GM18498 (cell line): ENCODE data around the gene LIPC.

ENCODE experiments used
- ATAC-seq: cut with Tn5 transposase; IDR thresholded peaks from one replicate; pipeline ENCODE4 v1.9.1; 2021; ENCODE audit warnings: mild to moderate bottlenecking, moderate library complexity; ENCODE audit not compliant: unreplicated experiment

The LIPC gene

DNA sequence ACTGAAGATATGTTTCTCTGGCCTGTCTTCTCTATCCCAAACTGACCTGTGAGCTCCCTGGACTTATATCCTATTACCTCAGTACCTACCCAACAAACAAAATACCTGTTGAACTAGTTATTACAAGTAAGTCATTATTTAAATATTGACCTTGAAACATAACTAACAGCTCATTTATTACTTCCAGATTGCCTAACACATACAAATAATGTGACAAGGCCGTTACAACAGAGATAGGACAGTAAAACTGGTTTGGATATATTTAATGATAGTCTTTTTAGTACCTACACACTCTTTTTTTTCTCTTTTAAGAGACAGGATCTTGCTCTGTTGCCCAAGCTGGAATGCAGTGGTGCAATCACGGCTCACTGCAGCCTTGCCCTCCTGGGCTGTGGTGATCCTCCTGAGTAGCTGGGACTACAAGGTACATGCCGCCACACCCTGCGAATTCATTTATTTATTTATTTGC lies 172.7 kb downstream of the LIPC start:
- no peak for ATAC-seq

DNA sequence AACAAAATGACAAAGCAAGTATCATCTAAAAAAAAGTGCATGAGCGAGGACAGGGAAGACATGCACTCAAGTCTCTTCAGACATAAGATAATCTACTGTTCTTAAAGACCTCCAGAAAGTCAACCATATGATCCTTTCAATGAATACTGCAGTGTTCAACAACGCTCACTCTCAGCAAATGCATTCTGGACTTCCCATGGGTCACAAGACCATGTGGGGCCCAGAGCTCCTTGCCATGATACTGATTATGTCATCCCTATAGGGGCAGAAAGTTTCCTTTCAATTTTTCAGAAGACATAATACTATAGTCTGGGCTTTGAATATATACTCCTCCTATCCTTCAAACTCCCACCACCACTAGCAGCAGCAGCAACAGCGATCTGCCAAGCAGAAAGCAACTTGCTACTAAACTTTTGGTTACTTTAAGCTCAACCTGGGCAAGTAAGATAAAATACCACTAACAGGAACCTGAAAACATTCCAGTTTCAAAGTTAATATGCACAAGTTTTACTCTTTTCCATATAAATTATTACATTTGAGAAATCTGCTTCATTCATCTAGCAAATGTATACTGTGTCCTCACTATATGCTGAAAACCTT lies 174.2 kb downstream of the LIPC start:
- ATAC-seq = no peak

DNA sequence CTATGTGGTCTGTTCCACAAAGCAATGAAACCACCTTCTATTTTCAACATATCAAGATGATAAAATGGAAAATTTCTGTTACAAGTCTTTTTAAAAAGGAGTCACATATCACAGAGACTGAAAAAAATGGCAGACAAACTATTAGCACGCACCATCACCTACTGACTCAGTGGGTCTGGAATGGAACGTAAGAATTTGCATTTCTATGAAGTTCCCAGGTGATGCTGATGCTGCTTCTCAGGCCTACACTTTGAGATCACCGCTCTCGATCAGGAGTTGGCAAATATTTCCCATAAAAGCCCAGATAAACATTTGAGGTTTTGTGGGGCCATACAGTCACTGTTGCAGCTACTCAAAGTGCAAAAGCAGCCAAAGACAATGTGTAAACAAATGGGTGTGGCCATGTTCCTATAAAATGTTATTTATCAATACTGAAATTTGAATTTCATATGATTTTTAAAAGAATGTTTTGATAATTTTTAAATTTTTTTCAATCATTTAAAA lies 174.8 kb downstream of the LIPC start:
- no peak for ATAC-seq

DNA sequence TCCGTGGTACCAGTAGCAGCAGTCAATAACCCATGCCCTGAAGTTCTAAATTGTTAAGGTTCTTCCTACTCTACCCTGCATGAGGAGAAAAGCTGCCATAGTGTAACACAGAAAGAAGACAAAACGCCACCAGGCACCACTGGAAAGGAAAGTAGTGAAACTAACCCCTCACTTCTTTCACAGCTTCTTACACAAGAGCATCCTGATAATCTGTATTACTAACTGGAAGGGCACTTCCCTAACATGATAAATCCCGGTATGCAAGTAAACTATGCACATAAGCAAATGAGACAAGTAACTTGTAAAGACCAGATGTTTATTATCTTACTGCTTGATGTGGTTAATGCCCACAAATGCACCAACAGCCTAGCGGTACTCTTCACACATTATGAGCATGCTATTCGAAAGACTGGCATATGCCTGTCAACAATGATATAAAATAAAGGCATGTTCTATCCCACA lies 176.4 kb downstream of the LIPC start:
- no peak for ATAC-seq

DNA sequence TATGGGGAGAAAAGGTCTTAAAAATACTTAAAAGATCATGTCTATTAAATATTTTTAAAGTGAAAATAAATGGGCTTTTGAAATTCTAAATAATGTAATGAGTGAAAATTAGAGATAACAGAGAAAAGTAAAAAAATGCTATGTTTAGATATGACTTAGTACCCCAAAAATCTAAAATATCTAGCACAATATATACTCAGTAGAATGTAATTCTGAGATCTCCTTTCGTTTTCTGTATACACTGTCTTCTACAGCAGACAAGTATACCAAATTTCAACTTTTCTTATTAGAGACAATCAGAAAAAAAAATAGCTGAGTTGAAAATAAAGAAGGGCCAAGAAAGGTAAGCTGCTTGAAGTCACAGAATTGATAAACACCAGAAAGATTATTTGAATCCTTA lies 176.9 kb downstream of the LIPC start:
- ATAC-seq = no peak

DNA sequence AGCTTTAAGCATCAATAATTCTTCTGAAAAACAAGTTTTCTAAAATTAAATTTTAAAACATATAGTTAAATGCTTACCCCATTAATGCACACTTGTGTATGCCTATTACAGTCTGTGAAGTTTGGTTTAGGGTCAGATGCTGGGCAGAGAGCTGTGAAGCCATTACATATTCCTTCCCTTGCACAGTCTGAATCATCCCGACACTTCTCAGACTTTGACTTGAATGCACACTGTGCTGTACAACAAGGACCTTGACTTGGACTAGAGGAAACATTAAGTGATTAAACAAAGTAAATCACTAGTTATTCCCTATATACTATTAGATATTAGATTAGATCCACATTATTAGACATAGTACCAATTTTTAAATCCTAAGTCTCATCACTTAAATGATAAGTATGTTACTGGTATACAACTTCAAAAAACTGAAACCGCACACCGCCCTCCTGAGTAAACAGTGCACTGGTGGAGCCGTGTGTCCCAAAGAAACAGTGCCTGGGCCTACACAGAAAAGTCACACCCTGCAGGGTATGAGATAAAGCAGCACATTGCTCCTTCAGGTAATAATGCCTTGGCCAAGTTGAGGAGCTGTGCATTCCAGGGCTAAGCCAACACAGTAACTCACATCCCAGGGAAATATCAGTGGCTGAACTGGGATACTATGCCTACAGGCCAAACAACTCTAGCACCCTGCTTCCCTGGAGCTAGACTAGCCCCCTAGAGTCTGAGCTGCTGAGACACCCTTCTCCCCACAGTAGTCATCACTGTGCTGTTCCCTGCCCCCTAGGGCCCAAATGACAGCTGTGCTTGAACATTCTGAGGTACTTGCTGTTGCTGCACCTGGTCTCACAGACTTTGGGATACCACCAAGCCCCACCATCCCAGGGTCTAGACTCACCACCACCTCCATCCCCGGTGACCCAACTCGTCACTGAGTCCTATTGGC lies 180.2 kb downstream of the LIPC start:
- no peak for ATAC-seq

DNA sequence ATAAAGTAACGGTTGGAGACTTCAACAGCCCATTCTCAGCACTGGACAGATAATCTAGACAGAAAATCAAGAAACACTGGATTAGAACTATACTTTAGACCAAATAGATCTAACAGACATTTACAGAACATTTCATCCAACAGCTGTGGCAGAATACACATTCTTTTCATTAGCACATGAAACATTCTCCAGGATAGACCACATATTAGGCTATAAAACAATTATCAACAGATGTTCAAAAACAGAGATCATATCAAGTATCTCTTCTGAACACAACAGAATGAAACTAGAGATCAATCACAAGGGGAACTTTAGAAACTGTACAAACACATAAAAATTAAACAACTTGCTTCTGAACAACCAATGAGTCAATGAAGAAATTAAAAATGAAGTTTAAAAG lies 184.4 kb downstream of the LIPC start:
- ATAC-seq = no peak
